ENCODE data around the gene AMTN.

GRCh38 chr4:70577220-70577927 lies 59.0 kb downstream of the AMTN start:
- no peak for TF ChIP-seq RAD21 (IDR thresholded peaks at IDR 0.05; ENCODE audit: low read length)
- TF ChIP-seq CTCF (IDR thresholded peaks at IDR 0.05), result no peak
- no peak for TF ChIP-seq EP300 (IDR thresholded peaks at IDR 0.05; ENCODE audit: borderline replicate concordance in 1 of 2, low read depth in 1 of 2, low read length in 1 of 2)
- TF ChIP-seq TCF12 (IDR thresholded peaks at IDR 0.05), result no peak
- no peak for TF ChIP-seq GATA2 (CRISPR knock-in tag; IDR thresholded peaks at IDR 0.05)
- TF ChIP-seq POLR2AphosphoS5 (IDR thresholded peaks at IDR 0.05; ENCODE audit: low read depth, low read length), result no peak
- TF ChIP-seq RFX5 (IDR thresholded peaks at IDR 0.05; ENCODE audit: low read length), result no peak
- no peak for TF ChIP-seq EZH2phosphoT487 (IDR thresholded peaks at IDR 0.05; ENCODE audit: borderline replicate concordance, low read depth)
- no peak for TF ChIP-seq FOXM1 (IDR thresholded peaks at IDR 0.05; ENCODE audit: low read depth)
- no peak for TF ChIP-seq SIN3A (IDR thresholded peaks at IDR 0.05; ENCODE audit: borderline replicate concordance, low read depth, low read length)
- TF ChIP-seq RXRA (IDR thresholded peaks at IDR 0.05; ENCODE audit: borderline replicate concordance, low read depth), result no peak
- no peak for TF ChIP-seq YY1 (IDR thresholded peaks at IDR 0.05; ENCODE audit: low read depth)
